Astrocyte (in vitro differentiated cells and primary cell): ENCODE measurements around the gene SPTBN1. TPM values are rescaled to one million over a fixed set of nuclear protein-coding genes. Genes with fewer than 3 reads are reported as not detected.

Experiments used
- DNase-seq: peaks from one replicate; pipeline ENCODE4 v3.0.0-alpha.2; 2010; ENCODE audit warnings: low read depth
- FAIRE-seq: peaks from 2 replicates; lab custom pipeline; 2011; peaks lifted over from hg19 to GRCh38; lab: Jason Lieb, UNC
- H2AFZ ChIP-seq: 2 replicates; pipeline ENCODE4 v1.6.0; 2012; ENCODE audit warnings: low read depth, low read length, inconsistent platforms
- H3K27ac ChIP-seq: 2 replicates; pipeline ENCODE4 v1.5.1; 2011; ENCODE audit warnings: low read depth, low read length, inconsistent platforms
- H3K27me3 ChIP-seq: 2 replicates; pipeline ENCODE4 v1.6.0; 2011; ENCODE audit warnings: low read length, inconsistent platforms; ENCODE audit not compliant: insufficient read depth
- H3K36me3 ChIP-seq: 2 replicates; pipeline ENCODE4 v1.5.1; 2011; ENCODE audit warnings: low read length, inconsistent platforms; ENCODE audit not compliant: insufficient read depth
- H3K4me1 ChIP-seq: 2 replicates; pipeline ENCODE4 v1.5.1; 2011; ENCODE audit warnings: low read length, inconsistent platforms; ENCODE audit not compliant: insufficient read depth
- H3K4me2 ChIP-seq: 2 replicates; pipeline ENCODE4 v1.6.0; 2012; ENCODE audit warnings: low read length, inconsistent platforms
- H3K4me3 ChIP-seq: 2 replicates; pipeline ENCODE4 v1.5.1; 2011; ENCODE audit warnings: low read depth, mild to moderate bottlenecking, low read length, inconsistent platforms; ENCODE audit not compliant: insufficient read depth
- H3K79me2 ChIP-seq: 2 replicates; pipeline ENCODE4 v1.6.0; 2012; ENCODE audit warnings: mild to moderate bottlenecking, low read length, inconsistent platforms; ENCODE audit not compliant: insufficient read depth
- H3K9ac ChIP-seq: 2 replicates; pipeline ENCODE4 v1.6.0; 2012; ENCODE audit warnings: mild to moderate bottlenecking, low read length, inconsistent platforms
- H3K9me3 ChIP-seq: 2 replicates; pipeline ENCODE4 v1.5.1; 2012; ENCODE audit warnings: low read depth, mild to moderate bottlenecking, low read length, inconsistent platforms; ENCODE audit not compliant: insufficient read depth
- H4K20me1 ChIP-seq: 2 replicates; pipeline ENCODE4 v1.6.0; 2012; ENCODE audit warnings: low read length, inconsistent platforms; ENCODE audit not compliant: insufficient read depth
- H3K27ac Mint-ChIP-seq: one replicate; pipeline ENCODE4 v1.8.0; 2021; ENCODE audit warnings: mild to moderate bottlenecking, mixed read lengths; ENCODE audit not compliant: unreplicated experiment
- H3K27me3 Mint-ChIP-seq: one replicate; pipeline ENCODE4 v1.8.0; 2021; ENCODE audit warnings: low read depth, mixed read lengths; ENCODE audit not compliant: unreplicated experiment
- H3K36me3 Mint-ChIP-seq: one replicate; pipeline ENCODE4 v1.8.0; 2021; ENCODE audit warnings: low read depth, mixed read lengths; ENCODE audit not compliant: unreplicated experiment
- H3K4me1 Mint-ChIP-seq: one replicate; pipeline ENCODE4 v1.8.0; 2021; ENCODE audit warnings: low read depth, mixed read lengths; ENCODE audit not compliant: unreplicated experiment
- H3K4me3 Mint-ChIP-seq: one replicate; pipeline ENCODE4 v1.8.0; 2021; ENCODE audit warnings: mild to moderate bottlenecking, moderate library complexity, mixed read lengths; ENCODE audit not compliant: unreplicated experiment
- H3K9me3 Mint-ChIP-seq: one replicate; pipeline ENCODE4 v1.8.0; 2021; ENCODE audit warnings: mild to moderate bottlenecking, mixed read lengths; ENCODE audit not compliant: unreplicated experiment
- EZH2 ChIP-seq: IDR thresholded peaks from 2 replicates; pipeline ENCODE4 v1.6.1; 2012; ENCODE audit warnings: mild to moderate bottlenecking, low read length, inconsistent platforms; ENCODE audit not compliant: insufficient read depth
- total RNA-seq: library from RNA; stranded (reverse); gene quantifications from 2 replicates; pipeline ENCODE4 v1.2.1, GENCODE V29; 2021
- TF ChIP-seq, protein P1 (sequence below): IDR thresholded peaks from 2 replicates; pipeline ENCODE4 v1.5.1; 2011; ENCODE audit warnings: low read depth, mild to moderate bottlenecking, inconsistent platforms, low read length, moderate library complexity; ENCODE audit not compliant: insufficient read depth

Gene SPTBN1
- total RNA-seq, 1 donor from 2014 or later = 311 TPM

DNA sequence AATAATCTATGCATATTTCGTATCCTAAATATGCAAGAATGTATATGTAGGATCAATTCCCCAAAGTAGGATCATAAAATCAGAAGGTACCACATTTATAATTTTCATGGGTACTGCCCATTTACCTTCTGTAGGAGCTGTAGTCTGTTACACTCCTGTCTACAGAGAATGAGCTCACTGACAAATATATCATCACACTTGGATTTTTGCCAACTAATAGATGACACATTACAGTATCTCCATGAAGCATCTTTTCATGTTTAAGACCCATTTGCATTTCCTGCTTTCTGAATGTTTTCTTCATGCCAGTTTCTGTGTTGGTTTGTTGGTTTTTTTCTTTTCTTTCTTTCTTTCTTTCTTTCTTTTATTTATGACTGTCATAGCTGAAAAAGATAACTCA is 196.4 kb downstream of the SPTBN1 start:
- Histone ChIP-seq H3K4me1 (no peaks in the 10 kb centered on the region), H3K4me2 (no peak overlapping the region), H3K36me3 (peaks cover 85% of the 10 kb centered on the region), H3K9me3 (no peaks in the 10 kb centered on the region), H3K79me2 (peaks cover 8% of the 10 kb centered on the region), H3K9ac (no peak overlapping the region), H4K20me1 (peaks cover 45% of the 10 kb centered on the region), H3K27me3 (no peaks in the 10 kb centered on the region), H3K4me3 (no peak overlapping the region), H3K27ac (no peak overlapping the region), H2AFZ (no peak overlapping the region)
- FAIRE-seq (peak; percentile 58), DNase-seq (no peak)
- peaks cover 39% of the 10 kb centered on the region for H3K36me3 Mint-ChIP-seq
- H3K9me3 Mint-ChIP-seq = no peaks in the 10 kb centered on the region
- TF ChIP-seq, protein P1, sequence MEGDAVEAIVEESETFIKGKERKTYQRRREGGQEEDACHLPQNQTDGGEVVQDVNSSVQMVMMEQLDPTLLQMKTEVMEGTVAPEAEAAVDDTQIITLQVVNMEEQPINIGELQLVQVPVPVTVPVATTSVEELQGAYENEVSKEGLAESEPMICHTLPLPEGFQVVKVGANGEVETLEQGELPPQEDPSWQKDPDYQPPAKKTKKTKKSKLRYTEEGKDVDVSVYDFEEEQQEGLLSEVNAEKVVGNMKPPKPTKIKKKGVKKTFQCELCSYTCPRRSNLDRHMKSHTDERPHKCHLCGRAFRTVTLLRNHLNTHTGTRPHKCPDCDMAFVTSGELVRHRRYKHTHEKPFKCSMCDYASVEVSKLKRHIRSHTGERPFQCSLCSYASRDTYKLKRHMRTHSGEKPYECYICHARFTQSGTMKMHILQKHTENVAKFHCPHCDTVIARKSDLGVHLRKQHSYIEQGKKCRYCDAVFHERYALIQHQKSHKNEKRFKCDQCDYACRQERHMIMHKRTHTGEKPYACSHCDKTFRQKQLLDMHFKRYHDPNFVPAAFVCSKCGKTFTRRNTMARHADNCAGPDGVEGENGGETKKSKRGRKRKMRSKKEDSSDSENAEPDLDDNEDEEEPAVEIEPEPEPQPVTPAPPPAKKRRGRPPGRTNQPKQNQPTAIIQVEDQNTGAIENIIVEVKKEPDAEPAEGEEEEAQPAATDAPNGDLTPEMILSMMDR = no peak
- TF ChIP-seq EZH2 = no peak
- H3K4me1 Mint-ChIP-seq = peaks cover 6% of the 10 kb centered on the region
- H3K27me3 Mint-ChIP-seq = no peaks in the 10 kb centered on the region
- H3K4me3 Mint-ChIP-seq = no peak overlapping the region
- no peak overlapping the region for H3K27ac Mint-ChIP-seq

DNA sequence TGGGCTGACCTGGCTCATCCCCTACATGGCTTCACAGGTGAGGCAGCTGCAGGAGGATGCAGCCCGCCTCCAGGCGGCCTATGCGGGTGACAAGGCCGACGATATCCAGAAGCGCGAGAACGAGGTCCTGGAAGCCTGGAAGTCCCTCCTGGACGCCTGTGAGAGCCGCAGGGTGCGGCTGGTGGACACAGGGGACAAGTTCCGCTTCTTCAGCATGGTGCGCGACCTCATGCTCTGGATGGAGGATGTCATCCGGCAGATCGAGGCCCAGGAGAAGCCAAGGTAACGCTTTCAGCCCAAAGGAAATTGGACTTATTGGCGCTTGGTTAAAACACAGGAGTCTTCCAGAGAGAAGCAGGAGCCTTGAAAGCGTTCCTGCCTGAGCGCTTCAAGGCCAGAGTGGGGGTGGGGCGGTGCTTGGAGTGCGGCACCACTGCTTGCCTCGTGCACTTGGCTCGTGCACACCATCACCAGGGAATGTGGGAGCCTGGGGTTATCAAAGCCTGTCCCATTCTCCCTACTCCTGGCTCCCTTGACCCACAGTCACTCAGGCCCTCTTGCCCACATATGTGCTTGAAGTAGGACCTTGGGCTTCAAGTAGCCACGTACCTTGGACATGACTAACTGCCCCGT is 197.6 kb downstream of the SPTBN1 start:
- H4K20me1 ChIP-seq = peaks cover 56% of the 10 kb centered on the region
- no peak overlapping the region for H3K27ac ChIP-seq
- peaks cover 17% of the 10 kb centered on the region for H3K4me1 Mint-ChIP-seq
- TF ChIP-seq EZH2 = no peak
- TF ChIP-seq, protein P1 = no peak
- H3K27ac Mint-ChIP-seq = no peak overlapping the region
- H3K4me2 ChIP-seq = no peak overlapping the region
- no peak overlapping the region for H3K4me3 ChIP-seq
- H3K9ac ChIP-seq = no peak overlapping the region
- H3K9me3 ChIP-seq = no peaks in the 10 kb centered on the region
- FAIRE-seq (no peak), DNase-seq (no peak)
- H3K9me3 Mint-ChIP-seq = no peaks in the 10 kb centered on the region
- no peaks in the 10 kb centered on the region for H3K27me3 Mint-ChIP-seq
- peaks cover 75% of the 10 kb centered on the region for H3K36me3 ChIP-seq
- H3K36me3 Mint-ChIP-seq = peaks cover 33% of the 10 kb centered on the region
- peaks cover 7% of the 10 kb centered on the region for H3K4me1 ChIP-seq
- no peaks in the 10 kb centered on the region for H3K27me3 ChIP-seq
- no peak overlapping the region for H3K4me3 Mint-ChIP-seq
- H3K79me2 ChIP-seq = peaks cover 8% of the 10 kb centered on the region
- no peak overlapping the region for H2AFZ ChIP-seq

DNA sequence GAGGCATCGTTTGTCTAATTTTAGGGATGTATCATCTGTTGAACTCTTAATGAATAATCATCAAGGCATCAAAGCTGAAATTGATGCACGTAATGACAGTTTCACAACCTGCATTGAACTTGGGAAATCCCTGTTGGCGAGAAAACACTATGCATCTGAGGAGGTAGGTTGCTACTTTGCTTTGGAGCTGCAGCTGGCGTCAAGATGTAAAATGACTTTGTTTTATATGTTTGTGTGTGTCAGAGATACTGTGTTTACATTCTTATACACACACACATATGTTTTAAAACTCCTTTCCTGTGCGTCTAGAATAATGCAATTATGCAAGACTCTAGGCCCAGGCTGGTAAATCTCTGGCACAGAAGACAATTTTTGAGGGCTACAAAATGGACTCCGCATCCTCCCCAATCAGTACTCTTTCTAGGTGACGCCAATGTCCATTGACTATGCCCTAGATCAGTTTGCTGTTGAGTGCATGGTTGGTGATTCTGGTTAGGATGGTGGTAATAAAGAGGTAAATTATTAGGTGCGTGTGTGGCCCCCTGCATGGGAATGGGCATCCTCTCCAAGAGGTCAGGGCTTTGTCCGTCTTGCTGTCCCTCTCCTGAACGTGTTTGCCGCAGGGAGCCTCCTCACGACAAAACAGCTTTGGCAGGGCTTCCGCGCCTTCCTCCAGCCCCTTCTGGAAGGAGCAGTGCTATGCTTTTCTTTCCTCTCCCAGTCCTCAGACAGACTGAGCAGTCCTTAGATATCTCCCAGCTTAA is 199.1 kb downstream of the SPTBN1 start:
- Histone ChIP-seq H3K4me3 (no peak overlapping the region), H3K4me2 (no peak overlapping the region), H3K27me3 (no peaks in the 10 kb centered on the region), H3K9ac (no peak overlapping the region), H2AFZ (no peak overlapping the region), H3K27ac (no peak overlapping the region), H3K36me3 (peaks cover 71% of the 10 kb centered on the region), H3K9me3 (no peaks in the 10 kb centered on the region), H3K79me2 (peaks cover 8% of the 10 kb centered on the region), H4K20me1 (peaks cover 65% of the 10 kb centered on the region), H3K4me1 (peaks cover 10% of the 10 kb centered on the region)
- no peaks in the 10 kb centered on the region for H3K9me3 Mint-ChIP-seq
- no peak overlapping the region for H3K4me3 Mint-ChIP-seq
- TF ChIP-seq, protein P1 = no peak
- no peak for TF ChIP-seq EZH2
- H3K27ac Mint-ChIP-seq = no peak overlapping the region
- H3K36me3 Mint-ChIP-seq = peaks cover 28% of the 10 kb centered on the region
- DNase-seq (no peak), FAIRE-seq (no peak)
- peaks cover 24% of the 10 kb centered on the region for H3K4me1 Mint-ChIP-seq
- H3K27me3 Mint-ChIP-seq = no peaks in the 10 kb centered on the region
